GM23338 (cell line): Measurements from ENCODE around the gene PLXNC1. TPM values are rescaled to one million over a fixed set of nuclear protein-coding genes. Genes with fewer than 3 reads are reported as not detected.

Experiments used
- ATAC-seq: fragments of 200-7000 bp; cut with Tn5 transposase; 3 replicates; pipeline ENCODE4 v1.9.1; 2020
- DNase-seq: peaks from one replicate; pipeline ENCODE4 v3.0.0-alpha.2; 2015; ENCODE audit warnings: low spot score
- H2AFZ ChIP-seq: fragments of 200-600 bp; sonication (generic); 2 replicates; pipeline ENCODE4 v1.8.0; 2016; ENCODE audit warnings: antibody characterized with exemption, mild to moderate bottlenecking, moderate library complexity
- H3F3A ChIP-seq: fragments of 200-600 bp; sonication (generic); replicated peaks from 2 replicates; pipeline ENCODE4 v1.8.0; 2017; ENCODE audit warnings: antibody characterized with exemption, mixed run types, low read depth
- H3K27ac ChIP-seq: fragments of 200-600 bp; sonication (generic); 2 replicates; pipeline ENCODE4 v1.6.1; 2016; ENCODE audit warnings: low read depth
- H3K27me3 ChIP-seq: fragments of 200-600 bp; sonication (generic); 2 replicates; pipeline ENCODE4 v1.8.0; 2016; ENCODE audit warnings: mild to moderate bottlenecking, mixed run types, moderate library complexity; ENCODE audit not compliant: insufficient read depth
- H3K36me3 ChIP-seq: fragments of 200-600 bp; sonication (generic); 2 replicates; pipeline ENCODE4 v1.8.0; 2016; ENCODE audit warnings: mild to moderate bottlenecking; ENCODE audit not compliant: insufficient read depth
- H3K4me1 ChIP-seq: fragments of 200-600 bp; sonication (generic); 2 replicates; pipeline ENCODE4 v1.8.0; 2016; ENCODE audit warnings: mild to moderate bottlenecking, moderate library complexity; ENCODE audit not compliant: insufficient read depth
- H3K4me2 ChIP-seq: fragments of 200-600 bp; sonication (generic); 2 replicates; pipeline ENCODE4 v1.7.1; 2017; ENCODE audit warnings: mixed run types
- H3K4me3 ChIP-seq: fragments of 200-600 bp; sonication (generic); 2 replicates; pipeline ENCODE4 v1.6.1; 2016; ENCODE audit warnings: mixed run types
- H3K79me2 ChIP-seq: fragments of 200-600 bp; sonication (generic); replicated peaks from 2 replicates; pipeline ENCODE4 v1.8.0; 2017; ENCODE audit warnings: mild to moderate bottlenecking; ENCODE audit not compliant: insufficient read depth
- H3K9me2 ChIP-seq: fragments of 200-600 bp; sonication (generic); 2 replicates; pipeline ENCODE4 v1.8.0; 2017; ENCODE audit not compliant: insufficient read depth
- H4K20me1 ChIP-seq: fragments of 200-600 bp; sonication (generic); replicated peaks from 2 replicates; pipeline ENCODE4 v1.8.0; 2017; ENCODE audit warnings: mild to moderate bottlenecking; ENCODE audit not compliant: insufficient read depth
- H3K27ac Mint-ChIP-seq: 2 replicates; pipeline ENCODE4 v1.8.0; 2020; ENCODE audit warnings: inconsistent platforms, mild to moderate bottlenecking, moderate library complexity, mixed read lengths
- H3K27me3 Mint-ChIP-seq: 3 replicates; pipeline ENCODE4 v1.8.0; 2022; ENCODE audit warnings: low read depth, mild to moderate bottlenecking, moderate library complexity, mixed read lengths, inconsistent platforms; ENCODE audit not compliant: insufficient read depth, poor library complexity
- H3K36me3 Mint-ChIP-seq: 3 replicates; pipeline ENCODE4 v1.8.0; 2021; ENCODE audit warnings: low read depth, mild to moderate bottlenecking, inconsistent platforms, moderate library complexity, mixed read lengths
- H3K4me1 Mint-ChIP-seq: 3 replicates; pipeline ENCODE4 v1.8.0; 2020; ENCODE audit warnings: mild to moderate bottlenecking, inconsistent platforms, mixed read lengths
- H3K4me3 Mint-ChIP-seq: 3 replicates; pipeline ENCODE4 v1.8.0; 2021; ENCODE audit warnings: moderate library complexity, mild to moderate bottlenecking, inconsistent platforms, mixed read lengths
- H3K9me3 Mint-ChIP-seq: 3 replicates; pipeline ENCODE4 v1.8.0; 2020; ENCODE audit warnings: moderate library complexity, mild to moderate bottlenecking, inconsistent platforms, mixed read lengths
- CREB1 ChIP-seq: fragments of 250-450 bp; sonication (Bioruptor Pico); IDR thresholded peaks from 2 replicates; pipeline ENCODE4 v1.5.0; 2020; ENCODE audit warnings: low read depth, mild to moderate bottlenecking, moderate library complexity
- EZH2phosphoT487 ChIP-seq: fragments of 200-600 bp; sonication (generic); IDR thresholded peaks from one replicate; pipeline ENCODE4 v1.8.1; 2018; ENCODE audit warnings: antibody characterized with exemption; ENCODE audit not compliant: unreplicated experiment
- JUNB ChIP-seq: IDR thresholded peaks from one replicate; pipeline ENCODE4 v1.6.1; 2016; ENCODE audit warnings: antibody characterized with exemption; ENCODE audit not compliant: unreplicated experiment
- NANOG ChIP-seq: IDR thresholded peaks from 2 replicates; pipeline ENCODE4 v1.6.1; 2016; ENCODE audit warnings: antibody characterized with exemption, borderline replicate concordance
- ZNF114 ChIP-seq: fragments of 250-450 bp; sonication (Bioruptor Pico); IDR thresholded peaks from 2 replicates; pipeline ENCODE4 v1.5.0; 2020; ENCODE audit warnings: mild to moderate bottlenecking, moderate library complexity
- polyA plus RNA-seq: library from polyadenylated mRNA; unstranded; fragments of >200 nt; fragmentation: Nextera tagmentation; extraction: Ambion mirVana; gene quantifications from 2 replicates; pipeline ENCODE4 v1.2.1, GENCODE V29; 2016
- total RNA-seq: library from RNA; depleted of rRNA; stranded (reverse); fragments of >200 nt; shearing (Covaris generic); gene quantifications from 2 replicates; pipeline ENCODE4 v1.2.3, GENCODE V29; 2014
- TF ChIP-seq, protein P1 (sequence below): fragments of 250-450 bp; sonication (Bioruptor Pico); IDR thresholded peaks from 2 replicates; pipeline ENCODE4 v1.5.0; 2020; ENCODE audit warnings: mild to moderate bottlenecking, moderate library complexity

Gene PLXNC1
- total and polyA plus RNA-seq, 2 experiments from 2014 or later = 1.9 to 6.5 TPM

DNA sequence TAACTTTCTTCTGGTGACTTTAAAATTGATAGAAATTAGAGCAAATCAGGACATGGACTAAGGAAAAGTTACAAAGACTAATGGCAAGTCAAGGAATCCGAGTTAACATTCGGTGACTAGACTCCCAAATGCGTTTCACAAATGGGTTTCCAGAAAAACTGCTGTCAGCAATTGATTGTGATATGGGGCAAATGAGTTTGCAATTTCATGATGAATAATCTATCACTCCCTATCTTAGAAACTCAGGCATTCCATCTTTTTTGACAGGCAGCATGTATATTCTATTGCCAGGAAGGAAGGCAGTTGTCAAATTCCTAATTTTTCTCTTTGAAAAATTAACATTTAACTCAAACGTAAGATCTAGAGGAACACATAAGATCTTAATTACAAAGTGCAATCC lies 40.5 kb upstream of the PLXNC1 start (continued):
- TF ChIP-seq, protein P1, sequence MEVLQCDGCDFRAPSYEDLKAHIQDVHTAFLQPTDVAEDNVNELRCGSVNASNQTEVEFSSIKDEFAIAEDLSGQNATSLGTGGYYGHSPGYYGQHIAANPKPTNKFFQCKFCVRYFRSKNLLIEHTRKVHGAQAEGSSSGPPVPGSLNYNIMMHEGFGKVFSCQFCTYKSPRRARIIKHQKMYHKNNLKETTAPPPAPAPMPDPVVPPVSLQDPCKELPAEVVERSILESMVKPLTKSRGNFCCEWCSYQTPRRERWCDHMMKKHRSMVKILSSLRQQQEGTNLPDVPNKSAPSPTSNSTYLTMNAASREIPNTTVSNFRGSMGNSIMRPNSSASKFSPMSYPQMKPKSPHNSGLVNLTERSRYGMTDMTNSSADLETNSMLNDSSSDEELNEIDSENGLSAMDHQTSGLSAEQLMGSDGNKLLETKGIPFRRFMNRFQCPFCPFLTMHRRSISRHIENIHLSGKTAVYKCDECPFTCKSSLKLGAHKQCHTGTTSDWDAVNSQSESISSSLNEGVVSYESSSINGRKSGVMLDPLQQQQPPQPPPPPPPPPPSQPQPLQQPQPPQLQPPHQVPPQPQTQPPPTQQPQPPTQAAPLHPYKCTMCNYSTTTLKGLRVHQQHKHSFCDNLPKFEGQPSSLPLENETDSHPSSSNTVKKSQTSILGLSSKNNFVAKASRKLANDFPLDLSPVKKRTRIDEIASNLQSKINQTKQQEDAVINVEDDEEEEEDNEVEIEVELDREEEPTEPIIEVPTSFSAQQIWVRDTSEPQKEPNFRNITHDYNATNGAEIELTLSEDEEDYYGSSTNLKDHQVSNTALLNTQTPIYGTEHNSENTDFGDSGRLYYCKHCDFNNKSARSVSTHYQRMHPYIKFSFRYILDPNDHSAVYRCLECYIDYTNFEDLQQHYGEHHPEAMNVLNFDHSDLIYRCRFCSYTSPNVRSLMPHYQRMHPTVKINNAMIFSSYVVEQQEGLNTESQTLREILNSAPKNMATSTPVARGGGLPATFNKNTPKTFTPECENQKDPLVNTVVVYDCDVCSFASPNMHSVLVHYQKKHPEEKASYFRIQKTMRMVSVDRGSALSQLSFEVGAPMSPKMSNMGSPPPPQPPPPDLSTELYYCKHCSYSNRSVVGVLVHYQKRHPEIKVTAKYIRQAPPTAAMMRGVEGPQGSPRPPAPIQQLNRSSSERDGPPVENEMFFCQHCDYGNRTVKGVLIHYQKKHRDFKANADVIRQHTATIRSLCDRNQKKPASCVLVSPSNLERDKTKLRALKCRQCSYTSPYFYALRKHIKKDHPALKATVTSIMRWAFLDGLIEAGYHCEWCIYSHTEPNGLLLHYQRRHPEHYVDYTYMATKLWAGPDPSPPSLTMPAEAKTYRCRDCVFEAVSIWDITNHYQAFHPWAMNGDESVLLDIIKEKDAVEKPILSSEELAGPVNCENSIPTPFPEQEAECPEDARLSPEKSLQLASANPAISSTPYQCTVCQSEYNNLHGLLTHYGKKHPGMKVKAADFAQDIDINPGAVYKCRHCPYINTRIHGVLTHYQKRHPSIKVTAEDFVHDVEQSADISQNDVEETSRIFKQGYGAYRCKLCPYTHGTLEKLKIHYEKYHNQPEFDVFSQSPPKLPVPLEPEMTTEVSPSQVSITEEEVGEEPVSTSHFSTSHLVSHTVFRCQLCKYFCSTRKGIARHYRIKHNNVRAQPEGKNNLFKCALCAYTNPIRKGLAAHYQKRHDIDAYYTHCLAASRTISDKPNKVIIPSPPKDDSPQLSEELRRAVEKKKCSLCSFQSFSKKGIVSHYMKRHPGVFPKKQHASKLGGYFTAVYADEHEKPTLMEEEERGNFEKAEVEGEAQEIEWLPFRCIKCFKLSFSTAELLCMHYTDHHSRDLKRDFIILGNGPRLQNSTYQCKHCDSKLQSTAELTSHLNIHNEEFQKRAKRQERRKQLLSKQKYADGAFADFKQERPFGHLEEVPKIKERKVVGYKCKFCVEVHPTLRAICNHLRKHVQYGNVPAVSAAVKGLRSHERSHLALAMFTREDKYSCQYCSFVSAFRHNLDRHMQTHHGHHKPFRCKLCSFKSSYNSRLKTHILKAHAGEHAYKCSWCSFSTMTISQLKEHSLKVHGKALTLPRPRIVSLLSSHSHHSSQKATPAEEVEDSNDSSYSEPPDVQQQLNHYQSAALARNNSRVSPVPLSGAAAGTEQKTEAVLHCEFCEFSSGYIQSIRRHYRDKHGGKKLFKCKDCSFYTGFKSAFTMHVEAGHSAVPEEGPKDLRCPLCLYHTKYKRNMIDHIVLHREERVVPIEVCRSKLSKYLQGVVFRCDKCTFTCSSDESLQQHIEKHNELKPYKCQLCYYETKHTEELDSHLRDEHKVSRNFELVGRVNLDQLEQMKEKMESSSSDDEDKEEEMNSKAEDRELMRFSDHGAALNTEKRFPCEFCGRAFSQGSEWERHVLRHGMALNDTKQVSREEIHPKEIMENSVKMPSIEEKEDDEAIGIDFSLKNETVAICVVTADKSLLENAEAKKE (CRISPR knock-in tag) = no peak
- TF ChIP-seq NANOG = no peak
- no peak for TF ChIP-seq ZNF114 (CRISPR knock-in tag)

DNA sequence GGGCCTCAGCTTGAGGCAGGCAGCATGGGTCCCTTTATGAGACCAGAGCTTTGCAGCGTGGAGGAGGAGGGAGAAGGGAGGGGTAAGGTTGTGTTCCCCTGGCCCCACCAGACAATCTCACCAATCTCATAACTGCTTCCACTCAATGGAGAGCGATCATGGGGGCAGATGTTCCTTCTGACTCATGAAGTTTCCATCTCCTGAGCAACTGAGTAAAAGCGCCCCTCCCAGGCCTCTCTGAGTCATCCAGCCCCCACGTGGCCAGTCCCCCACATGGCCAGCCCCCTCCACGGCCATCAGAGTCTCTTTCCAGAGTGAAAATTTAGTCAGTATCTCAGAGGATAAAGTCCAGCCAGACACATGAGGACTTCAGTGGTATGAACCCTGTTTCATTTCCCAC lies 39.2 kb upstream of the PLXNC1 start:
- Mint-ChIP-seq H3K27me3 (peaks cover 2% of the 10 kb centered on the region), H3K4me3 (no peak overlapping the region), H3K9me3 (peaks cover 5% of the 10 kb centered on the region; the same call in 2 of the 3 replicates), H3K27ac (no peak overlapping the region), H3K4me1 (peaks cover 2% of the 10 kb centered on the region; the same call in 1 of the 3 replicates), H3K36me3 (peaks cover 3% of the 10 kb centered on the region; the same call in 1 of the 3 replicates)
- Histone ChIP-seq H3K27me3 (no peaks in the 10 kb centered on the region), H4K20me1 (no peaks in the 10 kb centered on the region), H3K4me1 (no peaks in the 10 kb centered on the region), H3F3A (no peaks in the 10 kb centered on the region), H3K4me2 (no peak overlapping the region), H3K27ac (no peak overlapping the region), H3K36me3 (no peaks in the 10 kb centered on the region), H2AFZ (no peak overlapping the region), H3K9me2 (0 out of 2 replicates have a peak, but pooled peaks cover 2% of the 10 kb centered on the region), H3K4me3 (no peak overlapping the region), H3K79me2 (no peaks in the 10 kb centered on the region)
- DNase-seq (no peak), ATAC-seq (no peak)
- TF ChIP-seq JUNB (no peak), EZH2phosphoT487 (no peak), NANOG (no peak), CREB1 (no peak)
- TF ChIP-seq, protein P1 (CRISPR knock-in tag) = no peak
